Mesenchymal stem cell (in vitro differentiated cells and primary cell): ENCODE data around the gene CXCR3.
"Not testable (repeated sequence)": the region's sequence is repeated elsewhere in the genome, so short reads cannot be mapped to it uniquely, and the experiment has no call there.

Experiments
- DNase-seq: peaks from one replicate; pipeline ENCODE4 v3.0.0-alpha.2; 2013
- H2AFZ ChIP-seq: one replicate; pipeline ENCODE4 v1.6.1; 2013; ENCODE audit warnings: low read depth, mild to moderate bottlenecking, control low read depth, inconsistent platforms, low read length, moderate library complexity
- H2AK5ac ChIP-seq: 2 replicates; pipeline ENCODE4 v1.6.1; 2013; ENCODE audit warnings: low read length, moderate library complexity, mild to moderate bottlenecking, inconsistent platforms; ENCODE audit not compliant: severe bottlenecking
- H2BK120ac ChIP-seq: one replicate; pipeline ENCODE4 v1.6.1; 2013; ENCODE audit warnings: low read depth, mild to moderate bottlenecking, inconsistent platforms, low read length, moderate library complexity
- H2BK12ac ChIP-seq, 2 experiments: one replicate each; pipeline ENCODE4 v1.6.1; 2013; ENCODE audit warnings: inconsistent platforms in 2 of 2, low read length in 2 of 2, mild to moderate bottlenecking in 2 of 2, moderate library complexity in 2 of 2, control low read depth in 1 of 2
- H2BK15ac ChIP-seq: one replicate; pipeline ENCODE4 v1.6.1; 2013; ENCODE audit warnings: mild to moderate bottlenecking, low read depth, inconsistent platforms; ENCODE audit not compliant: poor library complexity, severe bottlenecking
- H2BK5ac ChIP-seq: 2 replicates; pipeline ENCODE4 v1.6.1; 2013; ENCODE audit warnings: low read depth, mild to moderate bottlenecking, low read length, control low read depth, inconsistent platforms; ENCODE audit not compliant: poor library complexity, severe bottlenecking
- H3K14ac ChIP-seq, 2 experiments: one replicate each; pipeline ENCODE4 v1.6.1; 2013; ENCODE audit warnings: inconsistent platforms in 2 of 2, low read length in 2 of 2, control low read depth in 1 of 2, mild to moderate bottlenecking in 1 of 2, moderate library complexity in 1 of 2
- H3K18ac ChIP-seq, 2 experiments: one replicate each; pipeline ENCODE4 v1.6.1; 2013; ENCODE audit warnings: inconsistent platforms in 2 of 2, low read length in 2 of 2, control low read depth in 1 of 2, low read depth in 1 of 2, mild to moderate bottlenecking in 1 of 2
- H3K23ac ChIP-seq, 2 experiments: one replicate each; pipeline ENCODE4 v1.6.1; 2013; ENCODE audit warnings: inconsistent platforms in 2 of 2, low read length in 2 of 2, mild to moderate bottlenecking in 2 of 2, moderate library complexity in 2 of 2, control low read depth in 1 of 2
- H3K27ac ChIP-seq: 2 replicates; pipeline ENCODE4 v1.5.1; 2013; ENCODE audit warnings: mild to moderate bottlenecking, moderate library complexity, low read length, control low read depth, inconsistent platforms; ENCODE audit not compliant: poor library complexity, severe bottlenecking
- H3K27me3 ChIP-seq, 2 experiments: 2 replicates each; pipeline versions ENCODE4 v1.6.1 to v1.7.0; 2013; ENCODE audit warnings: low read length in 2 of 2, mild to moderate bottlenecking in 2 of 2, moderate library complexity in 2 of 2, control low read depth in 1 of 2, inconsistent platforms in 1 of 2; ENCODE audit not compliant: control insufficient read depth in 1 of 2, insufficient read depth in 1 of 2
- H3K36me3 ChIP-seq, 2 experiments: 2 replicates each; pipeline versions ENCODE4 v1.6.1 to v1.7.0; 2013; ENCODE audit warnings: low read length in 2 of 2, control low read depth in 1 of 2, inconsistent platforms in 1 of 2, low read depth in 1 of 2, mild to moderate bottlenecking in 1 of 2; ENCODE audit not compliant: insufficient read depth in 2 of 2, control insufficient read depth in 1 of 2
- H3K4ac ChIP-seq, 2 experiments: one replicate each; pipeline ENCODE4 v1.6.1; 2013; ENCODE audit warnings: inconsistent platforms in 2 of 2, low read length in 2 of 2, mild to moderate bottlenecking in 2 of 2, moderate library complexity in 2 of 2, control low read depth in 1 of 2, low read depth in 1 of 2
- H3K4me1 ChIP-seq: 2 replicates; pipeline ENCODE4 v1.6.1; 2013; ENCODE audit warnings: low read depth, low read length, control low read depth; ENCODE audit not compliant: control insufficient read depth, insufficient read depth
- H3K4me2 ChIP-seq: 2 replicates; pipeline ENCODE4 v1.6.1; 2013; ENCODE audit warnings: low read length, mild to moderate bottlenecking, inconsistent platforms; ENCODE audit not compliant: poor library complexity, severe bottlenecking
- H3K4me3 ChIP-seq, 2 experiments: 2 replicates each; pipeline versions ENCODE4 v1.5.1 to v1.7.0; 2013; ENCODE audit warnings: low read length in 2 of 2, mild to moderate bottlenecking in 2 of 2, control low read depth in 1 of 2, low read depth in 1 of 2; ENCODE audit not compliant: insufficient read depth in 1 of 2
- H3K79me1 ChIP-seq: replicated peaks from 2 replicates; pipeline ENCODE4 v1.6.1; 2013; ENCODE audit warnings: mild to moderate bottlenecking, control low read depth, low read length, inconsistent platforms; ENCODE audit not compliant: poor library complexity, severe bottlenecking
- H3K9ac ChIP-seq: 2 replicates; pipeline ENCODE4 v1.7.0; 2013; ENCODE audit warnings: mild to moderate bottlenecking, low read length, moderate library complexity
- H3K9me3 ChIP-seq: 2 replicates; pipeline ENCODE4 v1.7.0; 2013; ENCODE audit warnings: mild to moderate bottlenecking, low read length; ENCODE audit not compliant: control insufficient read depth
- H4K8ac ChIP-seq: one replicate; pipeline ENCODE4 v1.6.1; 2013; ENCODE audit warnings: inconsistent platforms, mild to moderate bottlenecking, low read length, moderate library complexity
- H4K91ac ChIP-seq: one replicate; pipeline ENCODE4 v1.6.1; 2013; ENCODE audit warnings: mild to moderate bottlenecking, low read length, inconsistent platforms
- WGBS: methylation state at CpG from one replicate; pipeline ENCODE4 v1.1.7; 2013; ENCODE audit warnings: mixed read lengths; 5-methylcytosine and 5-hydroxymethylcytosine counted together

CXCR3 gene

GRCh38 chrX:71665747-71666146 lies 47.4 kb upstream of the CXCR3 start:
- no peak overlapping the region for H3K4me2 ChIP-seq

DNA sequence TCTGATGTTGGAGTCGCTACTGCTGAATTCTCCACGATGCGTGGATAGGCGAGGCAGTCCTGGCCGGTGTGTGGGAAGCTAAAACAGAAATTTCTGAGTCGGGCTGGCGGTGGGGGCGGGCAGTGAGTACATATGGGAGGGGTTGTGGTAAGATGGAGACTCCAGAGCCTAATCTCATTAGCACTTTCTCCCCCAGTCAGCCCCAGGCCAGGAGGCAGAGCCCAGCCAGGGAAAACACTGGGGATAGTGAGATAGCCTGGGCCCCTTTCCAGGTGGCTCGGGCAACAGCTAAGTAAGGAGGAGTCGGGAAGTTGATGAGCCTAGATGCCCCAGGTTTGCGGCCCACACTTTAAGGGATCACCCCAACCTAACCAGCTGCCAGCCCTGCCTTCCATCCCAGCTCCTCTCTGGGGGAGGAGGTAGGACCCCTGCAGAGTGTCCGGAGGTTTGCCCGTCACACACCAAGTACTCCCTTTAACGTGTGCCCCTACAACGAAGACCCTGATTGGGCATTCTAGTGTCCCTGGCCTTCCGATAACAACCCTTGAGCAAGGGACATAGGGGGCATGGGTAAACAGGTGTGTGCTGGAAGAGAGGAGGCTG lies 46.7 kb upstream of the CXCR3 start:
- Histone ChIP-seq H3K9me3 (peaks cover 4% of the 10 kb centered on the region), H3K9ac (no peak overlapping the region), H2AFZ (no peak overlapping the region), H3K36me3 (no peaks in the 10 kb centered on the region), H3K4ac (no peak overlapping the region), H3K4me2 (no peak overlapping the region), H3K79me1 (no peaks in the 10 kb centered on the region), H3K4me3 (no peak overlapping the region), H3K27ac (no peak overlapping the region), H3K27me3 (peaks cover 0 to 31% of the 10 kb centered on the region in 2 experiments), H3K14ac (no peak overlapping the region), H2BK120ac (no peak overlapping the region), H2BK15ac (no peak overlapping the region), H3K4me1 (no peaks in the 10 kb centered on the region), H2BK5ac (no peak overlapping the region), H2AK5ac (no peak overlapping the region), H3K23ac (no peak overlapping the region), H4K91ac (no peak overlapping the region), H3K18ac (no peak overlapping the region), H4K8ac (no peak overlapping the region), H2BK12ac (no peak overlapping the region)
- DNase-seq: no peak
- WGBS: 95% methylated on average over 9 of the region's 16 CpGs

More at GRCh38 chrX:71665747-71666146, 47.4 kb upstream of the CXCR3 start:
- H3K79me1 ChIP-seq: no peaks in the 10 kb centered on the region
- H3K23ac ChIP-seq: no peak overlapping the region
- peaks cover 0 to 37% of the 10 kb centered on the region in 2 experiments for H3K27me3 ChIP-seq
- 84% methylated on average over 9 of the region's 10 CpGs for WGBS
- no peak overlapping the region for H3K9ac ChIP-seq
- H4K8ac ChIP-seq: no peak overlapping the region
- H2BK15ac ChIP-seq: no peak overlapping the region
- no peak overlapping the region for H3K4ac ChIP-seq
- H3K4me3 ChIP-seq: no peak overlapping the region
- H2BK5ac ChIP-seq: no peak overlapping the region
- DNase-seq: no peak
- H2AFZ ChIP-seq: no peak overlapping the region
- peaks cover 2% of the 10 kb centered on the region for H3K4me1 ChIP-seq
- H3K36me3 ChIP-seq: no peaks in the 10 kb centered on the region
- no peak overlapping the region for H2AK5ac ChIP-seq
- H3K18ac ChIP-seq: no peak overlapping the region
- H2BK12ac ChIP-seq: no peak overlapping the region
- no peak overlapping the region for H2BK120ac ChIP-seq
- no peak overlapping the region for H3K14ac ChIP-seq
- no peak overlapping the region for H3K27ac ChIP-seq
- peaks cover 4% of the 10 kb centered on the region for H3K9me3 ChIP-seq
- no peak overlapping the region for H4K91ac ChIP-seq

GRCh38 chrX:71664202-71664601 lies 45.9 kb upstream of the CXCR3 start:
- H4K8ac ChIP-seq, H3K4ac ChIP-seq, H2BK15ac ChIP-seq, DNase-seq, H2BK12ac ChIP-seq, H3K9ac ChIP-seq, H3K9me3 ChIP-seq, H2AK5ac ChIP-seq, H3K4me1 ChIP-seq, H3K18ac ChIP-seq, H3K79me1 ChIP-seq, H3K4me3 ChIP-seq, H2AFZ ChIP-seq, H3K23ac ChIP-seq, H3K27ac ChIP-seq, H2BK5ac ChIP-seq, H2BK120ac ChIP-seq, H4K91ac ChIP-seq, H3K14ac ChIP-seq, H3K4me2 ChIP-seq, H3K36me3 ChIP-seq: not testable (repeated sequence)
- 37% methylated on average over 7 of the region's 8 CpGs for WGBS
- peaks cover 0 to 28% of the 10 kb centered on the region in 2 experiments for H3K27me3 ChIP-seq

DNA sequence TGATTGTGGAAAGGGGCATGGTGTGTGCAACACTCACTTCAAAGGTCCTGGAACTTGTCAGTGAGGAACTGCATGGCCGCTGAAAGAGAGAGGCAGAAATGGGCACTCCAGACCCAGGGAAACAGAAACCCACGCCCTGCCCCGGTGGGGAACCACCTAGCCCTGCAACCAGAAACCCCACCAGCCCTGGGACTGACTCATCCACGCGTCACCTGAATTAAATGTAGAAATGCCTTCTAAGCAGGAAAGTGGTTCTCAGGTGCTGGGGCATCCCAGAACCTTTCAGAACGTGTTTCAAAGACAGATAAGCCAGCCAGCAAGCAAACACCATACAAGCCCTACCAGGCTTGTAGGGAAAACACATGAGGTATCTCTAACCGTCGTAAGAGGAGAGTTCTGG lies 44.9 kb upstream of the CXCR3 start:
- not testable (repeated sequence) for H3K4ac ChIP-seq, H2BK15ac ChIP-seq, H2BK120ac ChIP-seq, H3K36me3 ChIP-seq, H3K79me1 ChIP-seq, H2BK12ac ChIP-seq, H2AK5ac ChIP-seq, H3K4me2 ChIP-seq, H3K9me3 ChIP-seq, H3K18ac ChIP-seq, H4K91ac ChIP-seq, H3K14ac ChIP-seq, DNase-seq, H3K9ac ChIP-seq, H3K27ac ChIP-seq, H3K4me1 ChIP-seq, H2AFZ ChIP-seq, H3K23ac ChIP-seq, H4K8ac ChIP-seq, H2BK5ac ChIP-seq, H3K4me3 ChIP-seq
- WGBS: 86% methylated on average over 6 of the region's 8 CpGs
- peaks cover 0 to 27% of the 10 kb centered on the region in 2 experiments for H3K27me3 ChIP-seq
